HG02642 (cell line): ENCODE results near the gene TRPC5OS.
A peak's percentile ranks its signal among the peaks of the same experiment; 100 is the strongest.

Experiments
- ATAC-seq: cut with Tn5 transposase; IDR thresholded peaks from one replicate; pipeline ENCODE4 v1.9.1; 2021; ENCODE audit warnings: mild to moderate bottlenecking; ENCODE audit not compliant: unreplicated experiment, poor library complexity

Gene TRPC5OS

GRCh38 chrX:111875881-111876280, at the start of gene TRPC5OS:
TSS of gene TRPC5OS (plus strand) at chrX:111876181. CDS start at chrX:111901850, 25,669 bp downstream.
- no peak for ATAC-seq

GRCh38 chrX:111829345-111829744, 46.6 kb upstream of the TRPC5OS start:
- no peak for ATAC-seq

GRCh38 chrX:111830571-111830970, 45.4 kb upstream of the TRPC5OS start:
- ATAC-seq, result no peak

GRCh38 chrX:111831343-111831742, 44.6 kb upstream of the TRPC5OS start:
- ATAC-seq, result no peak

GRCh38 chrX:111837197-111837596, 38.8 kb upstream of the TRPC5OS start:
- ATAC-seq, result no peak

GRCh38 chrX:111847491-111848133, 28.4 kb upstream of the TRPC5OS start:
- no peak for ATAC-seq

- no peak for ATAC-seq
Measured at GRCh38 chrX:111848541-111848940, 27.4 kb upstream of the TRPC5OS start.

GRCh38 chrX:111850975-111851374, 25.0 kb upstream of the TRPC5OS start:
- ATAC-seq, result no peak

GRCh38 chrX:111854556-111855490, 21.2 kb upstream of the TRPC5OS start:
- ATAC-seq, result no peak

- no peak for ATAC-seq
Measured at GRCh38 chrX:111857534-111858060, 18.4 kb upstream of the TRPC5OS start.

GRCh38 chrX:111861605-111862004, 14.4 kb upstream of the TRPC5OS start:
- no peak for ATAC-seq

- ATAC-seq, result no peak
Measured at GRCh38 chrX:111867236-111867635, 8.7 kb upstream of the TRPC5OS start.

- ATAC-seq, result peak; percentile 74
Measured at GRCh38 chrX:111868726-111869638, 7.0 kb upstream of the TRPC5OS start.

GRCh38 chrX:111869639-111870034, 6.3 kb upstream of the TRPC5OS start:
- ATAC-seq, result peak; percentile 66

GRCh38 chrX:111874241-111874640, 1.7 kb upstream of the TRPC5OS start:
- ATAC-seq, result no peak

GRCh38 chrX:111876646-111877045, 665 bp downstream of the TRPC5OS start:
- ATAC-seq, result no peak

- ATAC-seq, result no peak
Measured at GRCh38 chrX:111877681-111878080, 1.7 kb downstream of the TRPC5OS start.

- ATAC-seq, result no peak
Measured at GRCh38 chrX:111880735-111881134, 4.8 kb downstream of the TRPC5OS start.

- ATAC-seq, result no peak
Measured at GRCh38 chrX:111881715-111882114, 5.7 kb downstream of the TRPC5OS start.

- ATAC-seq, result no peak
Measured at GRCh38 chrX:111886678-111887077, 10.7 kb downstream of the TRPC5OS start.
